Mammary epithelial cell (primary cell): Measurements from ENCODE around the gene C6orf163.

ENCODE experiments used
- CTCF ChIP-seq, 2 donors: IDR thresholded peaks in 1 of 2; conservative IDR thresholded peaks in 1 of 2; 2 replicates each; pipeline ENCODE4 v1.5.1; 2011 to 2012; ENCODE audit warnings: inconsistent platforms in 2 of 2, low read length in 2 of 2, mild to moderate bottlenecking in 2 of 2, control low read depth in 1 of 2, low read depth in 1 of 2; ENCODE audit not compliant: insufficient read depth in 1 of 2; ENCODE audit errors: extremely low read depth in 1 of 2
- EZH2 ChIP-seq: IDR thresholded peaks from 2 replicates; pipeline ENCODE4 v1.6.1; 2012; ENCODE audit warnings: low read length, inconsistent platforms, borderline replicate concordance

- TF ChIP-seq CTCF (conservative IDR thresholded peaks at IDR 0.05 in 1 of 2, IDR thresholded peaks at IDR 0.05 in 1 of 2; ENCODE audit: extremely low read depth in 1 of 2, insufficient read depth in 1 of 2, low read depth in 1 of 2, low read length in 2 of 2) (peak; percentile 57 to 71), EZH2 (no peak)
Measured at GRCh38 chr6:87391334-87391733, 46.7 kb downstream of the C6orf163 start.
